ENCODE measurements around the gene CXCL10. TPM values are rescaled to one million over a fixed set of nuclear protein-coding genes. Genes with fewer than 3 reads are reported as not detected.

The CXCL10 gene
- total and polyA plus RNA-seq, 2 of the 4 experiments (the other 2 are of a cell fraction) = 0.15 to 0.18 TPM

DNA sequence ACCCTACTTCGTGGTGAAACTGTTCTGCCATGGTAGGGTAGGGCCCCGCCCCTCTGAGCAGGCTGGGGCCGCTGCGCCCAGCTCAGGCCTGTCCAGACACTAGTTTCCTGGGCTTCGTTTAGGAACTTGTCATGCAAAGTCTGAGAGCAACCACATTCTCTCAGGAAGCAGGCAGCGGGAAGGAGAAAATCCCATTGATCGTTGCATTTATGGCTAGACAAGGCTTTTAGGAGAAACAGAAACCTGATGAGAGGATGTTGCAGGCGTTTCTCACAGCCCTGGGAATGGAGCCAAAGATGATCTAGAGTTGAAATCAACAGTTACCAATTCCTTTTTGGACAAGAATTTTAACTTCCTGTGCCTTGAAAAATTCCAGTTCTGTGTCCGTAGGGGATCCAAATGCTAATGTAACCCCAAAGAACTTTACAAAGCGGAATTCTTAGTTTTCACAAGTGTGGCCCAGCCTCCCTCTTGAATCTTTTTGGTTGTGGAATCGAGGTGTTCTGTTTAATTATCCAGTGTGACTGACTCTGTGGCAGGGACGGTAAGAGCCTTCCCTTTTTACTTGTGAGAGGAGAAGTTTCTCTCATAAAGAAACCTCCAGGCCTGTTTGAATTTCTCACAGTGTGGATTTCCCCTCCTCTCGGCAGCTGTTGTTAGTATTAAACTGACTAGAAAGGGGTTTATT lies 11.5 kb downstream of the CXCL10 start:
- intact Hi-C loops (cut with micrococcal nuclease) (loop anchor here (2.0 kb wide), 1 partner anchor 17 kb away; no protein-coding TSS in a partner anchor), in situ Hi-C loops (cut with MboI; ENCODE audit: low sequenced_read_pairs) (no loop called here), dilution Hi-C loops (cut with HindIII; ENCODE audit: low sequenced_read_pairs, unreplicated experiment) (no loop called here)
- H3K9ac ChIP-seq (ENCODE audit: low read depth, low read length) = peak overlapping the region; percentile 81
- ATAC-seq (ENCODE audit: low read depth) (peak; percentile 56), DNase-seq (peak; percentile 91)
- ChIA-PET CTCF (interaction anchor here (0.7 kb wide), 1 partner anchor 54 kb away, joined by 4 read pairs; no protein-coding TSS in a partner anchor), POLR2A (ENCODE audit: unreplicated experiment) (no interaction called here)
- peak overlapping the region; percentile 99 for H2BK120ac ChIP-seq (ENCODE audit: low read depth, low read length)
- no peaks in the 10 kb centered on the region for H4K20me1 ChIP-seq (ENCODE audit: insufficient read depth, low read length)
- H3K9me1 ChIP-seq (ENCODE audit: insufficient read depth, low read length) = peaks cover 13% of the 10 kb centered on the region
- H2BK15ac ChIP-seq (ENCODE audit: low read depth, low read length) = peak overlapping the region; percentile 91
- peak overlapping the region; percentile 89 for H2BK5ac ChIP-seq (ENCODE audit: low read depth, low read length, poor library complexity, severe bottlenecking)
- peak overlapping the region; percentile 97 for H4K91ac ChIP-seq (ENCODE audit: insufficient read depth, low read depth, low read length)
- H3K23ac ChIP-seq (ENCODE audit: low read depth, low read length) = peak overlapping the region; percentile 97
- peak overlapping the region; percentile 98 for H2AK5ac ChIP-seq (ENCODE audit: low read depth, low read length)
- no peak overlapping the region; the same call in 1 of the 2 replicates for H3K4me3 ChIP-seq (ENCODE audit: insufficient read depth, low read depth, low read length)
- no TSS peak for BruUV-seq (replicated peaks)
- H3K18ac ChIP-seq (ENCODE audit: low read depth, low read length) = peak overlapping the region; percentile 97
- H3K36me3 ChIP-seq (ENCODE audit: control insufficient read depth, insufficient read depth, low read length) = no peaks in the 10 kb centered on the region
- H3K9me3 ChIP-seq (ENCODE audit: control insufficient read depth, insufficient read depth, low read length) = no peaks in the 10 kb centered on the region
- peak overlapping the region; percentile 85 for H3K27ac ChIP-seq (ENCODE audit: insufficient read depth, low read length)
- WGBS, 2 experiments (ENCODE audit: extremely low coverage in 2 of 2, insufficient read length in 1 of 2) = 67% methylated on average over 3 of the region's 13 CpGs; no CpG with 5 or more reads in 1 of the 2 experiments
- no peaks in the 10 kb centered on the region for H3K27me3 ChIP-seq (ENCODE audit: control insufficient read depth, insufficient read depth, low read length)
- peak overlapping the region; percentile 100 for H3K56ac ChIP-seq (ENCODE audit: extremely low read depth, insufficient read depth, low read length)
- peak overlapping the region; percentile 16 for H4K5ac ChIP-seq (ENCODE audit: low read depth, low read length)
- peak overlapping the region; percentile 87 to 96 for H4K8ac ChIP-seq (ENCODE audit: low read depth in 2 of 2, low read length in 2 of 2)
- H3K14ac ChIP-seq (replicated peaks; ENCODE audit: low read depth, low read length) = peak overlapping the region; percentile 97
- peak overlapping the region; percentile 93 for H2AFZ ChIP-seq (replicated peaks; ENCODE audit: low read length, poor library complexity)
- TF ChIP-seq SMC3 (IDR thresholded peaks at IDR 0.05; ENCODE audit: low read depth, low read length) = no peak
- TF ChIP-seq CEBPB (IDR thresholded peaks at IDR 0.05; ENCODE audit: low read depth, low read length) = peak; percentile 8; the same call in 1 of the 2 replicates
- H3K4me2 ChIP-seq (ENCODE audit: low read depth, low read length) = peak overlapping the region; percentile 67
- H2BK20ac ChIP-seq (ENCODE audit: low read depth, low read length) = peak overlapping the region; percentile 94
- no peaks in the 10 kb centered on the region; a peak in 1 of 4 replicates for H3K79me1 ChIP-seq (ENCODE audit: low read depth in 1 of 2, low read length in 2 of 2)
- peak overlapping the region; percentile 95 for H3K4ac ChIP-seq (ENCODE audit: low read depth, low read length)
- H3K4me1 ChIP-seq (ENCODE audit: control insufficient read depth, insufficient read depth, low read length) = peaks cover 19% of the 10 kb centered on the region
- peak overlapping the region; percentile 91 for H2AK9ac ChIP-seq (replicated peaks; ENCODE audit: low read depth, low read length, poor library complexity)
